ELF-1 (cell line): ENCODE results near the gene EDARADD.
"Not testable (repeated sequence)": the region's sequence is repeated elsewhere in the genome, so short reads cannot be mapped to it uniquely, and the experiment has no call there.

Experiments
- DNase-seq: peaks from one replicate; pipeline ENCODE4 v3.0.0-alpha.2; 2016; ENCODE audit warnings: low read depth, low spot score

The EDARADD gene

DNA sequence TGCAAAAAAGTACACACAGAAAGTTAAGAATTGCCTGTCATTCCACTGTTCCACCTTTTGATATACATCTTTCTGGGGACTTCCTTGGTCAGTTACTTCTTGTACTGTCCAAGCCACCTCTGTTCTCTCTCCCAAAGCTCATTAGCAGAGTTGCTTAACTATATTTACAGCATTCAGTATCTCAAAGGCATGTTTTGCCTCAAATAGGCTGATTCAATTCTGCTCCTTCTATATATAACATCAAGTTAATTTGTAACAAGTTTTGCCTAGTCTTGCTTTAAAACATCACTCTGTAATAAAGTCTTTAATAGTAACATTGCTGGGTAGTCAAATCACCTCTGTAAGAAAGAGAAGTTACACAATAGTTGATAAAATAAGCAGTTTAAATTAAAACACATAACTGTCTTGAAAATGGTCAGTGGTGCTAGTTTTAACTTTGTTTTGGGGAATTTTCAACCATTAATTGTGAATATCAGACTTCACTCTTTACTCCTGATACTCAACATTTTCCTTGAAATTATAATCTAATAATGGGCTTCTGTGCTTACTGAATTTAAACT is 35.7 kb downstream of the EDARADD start:
- no peak for DNase-seq

DNA sequence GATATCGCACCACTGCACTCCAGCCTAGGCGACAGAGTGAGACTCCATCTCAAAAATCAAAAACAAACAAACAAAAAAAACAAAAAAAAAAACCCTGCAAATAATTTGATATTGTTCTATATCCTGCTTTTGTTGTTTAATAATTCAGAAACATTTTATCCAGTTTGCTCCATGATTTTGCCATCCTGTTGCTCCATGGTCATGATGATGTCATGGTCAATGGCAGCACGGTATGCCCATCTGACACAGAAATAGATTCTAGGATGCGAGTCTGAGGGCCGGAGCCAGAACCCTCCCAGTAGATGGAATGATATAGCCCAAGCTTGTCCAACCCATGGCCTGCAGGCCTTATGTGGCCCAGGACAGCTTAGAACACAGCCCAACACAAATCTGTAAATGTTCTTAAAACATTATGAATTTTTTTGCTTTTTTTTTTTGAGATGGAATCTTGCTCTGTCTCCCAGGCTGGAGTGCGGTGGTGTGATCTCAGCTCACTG is 39.8 kb downstream of the EDARADD start:
- DNase-seq, result no peak

DNA sequence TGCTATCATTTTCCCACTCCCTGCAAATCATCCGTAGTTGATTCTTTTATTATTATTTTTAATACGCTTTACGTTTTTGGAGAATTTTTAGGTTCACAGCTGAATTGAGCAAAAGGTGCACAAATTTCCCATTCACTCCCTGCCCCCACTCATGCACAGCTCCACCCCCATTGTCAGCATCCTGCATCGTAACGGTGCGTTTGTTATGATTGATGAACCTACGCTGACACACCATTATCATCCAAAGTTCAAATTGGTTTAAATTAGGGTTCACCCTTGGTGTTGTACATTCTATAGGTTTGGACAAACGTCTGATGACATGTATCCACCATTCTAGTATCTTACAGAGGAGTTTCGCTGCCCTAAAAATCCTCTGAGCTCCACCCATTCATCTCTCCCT is 44.5 kb downstream of the EDARADD start:
- DNase-seq, result no peak

DNA sequence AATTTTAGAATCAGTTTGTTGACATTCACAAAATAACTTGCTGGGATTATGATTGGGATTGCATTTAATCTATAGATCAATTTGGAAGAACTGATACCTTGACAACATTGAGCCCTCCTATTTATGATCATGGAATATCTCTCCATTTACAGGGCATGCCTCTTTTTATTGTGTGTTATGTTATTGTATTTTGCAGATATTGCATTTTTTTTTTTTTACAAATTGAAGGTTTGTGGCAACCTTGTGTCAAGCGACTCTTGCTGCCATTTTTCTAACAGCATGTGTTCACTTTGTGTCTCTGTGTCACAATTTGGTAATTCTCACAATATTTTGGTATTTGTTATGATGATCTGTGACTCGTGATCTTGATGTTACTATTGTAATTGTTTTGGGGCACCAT is 46.3 kb downstream of the EDARADD start:
- DNase-seq, result no peak

DNA sequence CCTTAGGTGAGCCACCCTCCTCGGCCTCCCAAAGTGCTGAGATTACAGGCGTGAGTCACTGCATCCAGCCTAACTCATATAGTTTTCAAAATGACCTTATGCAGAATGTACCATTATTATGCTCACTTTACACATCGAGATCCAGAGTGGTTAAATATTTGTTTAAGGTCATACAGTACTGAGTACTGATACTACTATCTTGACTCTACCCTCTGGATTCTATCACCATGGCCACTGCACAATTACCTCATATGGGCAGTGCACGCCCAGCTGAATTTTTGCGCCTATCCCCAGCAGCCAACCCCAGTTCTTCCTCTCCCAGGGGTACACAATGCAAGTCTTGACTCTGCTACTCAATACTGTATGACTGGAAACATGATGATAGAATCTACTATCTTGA is 56.7 kb downstream of the EDARADD start:
- no peak for DNase-seq

DNA sequence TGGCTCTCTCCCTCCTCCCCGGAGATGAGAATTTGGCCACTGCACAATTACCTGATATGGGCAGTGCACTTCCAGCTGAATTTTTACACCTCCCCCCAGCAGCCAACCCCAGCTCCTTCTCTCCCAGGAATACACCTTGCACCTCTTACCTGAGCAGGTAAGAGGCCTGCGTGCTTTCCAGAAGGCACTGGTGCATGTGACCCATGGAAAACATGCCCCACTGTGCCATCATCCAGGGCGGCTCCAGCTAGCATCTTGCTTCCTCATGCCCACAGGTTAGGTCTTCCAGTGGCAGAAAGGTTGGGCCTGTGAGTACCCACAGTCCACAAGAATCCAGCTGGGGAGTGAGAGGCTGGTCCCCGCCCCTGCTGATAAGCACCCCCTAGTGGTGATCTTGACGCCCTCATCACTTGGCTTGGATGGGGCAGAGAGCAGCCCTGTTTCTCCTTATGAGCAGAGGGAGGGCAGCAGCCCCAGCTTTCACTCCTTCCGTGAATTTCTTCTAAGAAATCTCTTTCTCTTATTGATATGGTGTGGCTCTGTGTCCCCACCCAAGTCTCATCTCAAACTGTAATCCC is 57.8 kb downstream of the EDARADD start:
- DNase-seq, result peak; percentile 58

DNA sequence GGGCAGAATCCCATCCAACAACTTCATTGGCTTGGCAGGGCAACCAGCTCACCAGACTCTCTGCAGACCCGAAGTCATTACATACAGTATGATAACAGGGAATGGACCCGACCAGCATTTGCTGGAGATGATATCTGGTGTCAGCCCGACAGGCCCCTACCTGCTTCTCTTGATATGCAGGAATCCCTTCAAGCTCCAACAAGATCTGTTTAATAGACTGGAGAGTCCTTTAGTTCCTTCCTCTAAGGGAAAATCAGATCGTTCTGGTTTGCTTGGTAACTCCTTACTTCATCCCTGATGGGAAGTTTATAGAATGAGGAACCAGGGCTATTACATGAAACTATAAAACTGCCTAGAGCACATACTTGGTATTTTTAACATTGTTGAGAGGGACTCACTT is 61.2 kb downstream of the EDARADD start:
- DNase-seq, result peak; percentile 43

DNA sequence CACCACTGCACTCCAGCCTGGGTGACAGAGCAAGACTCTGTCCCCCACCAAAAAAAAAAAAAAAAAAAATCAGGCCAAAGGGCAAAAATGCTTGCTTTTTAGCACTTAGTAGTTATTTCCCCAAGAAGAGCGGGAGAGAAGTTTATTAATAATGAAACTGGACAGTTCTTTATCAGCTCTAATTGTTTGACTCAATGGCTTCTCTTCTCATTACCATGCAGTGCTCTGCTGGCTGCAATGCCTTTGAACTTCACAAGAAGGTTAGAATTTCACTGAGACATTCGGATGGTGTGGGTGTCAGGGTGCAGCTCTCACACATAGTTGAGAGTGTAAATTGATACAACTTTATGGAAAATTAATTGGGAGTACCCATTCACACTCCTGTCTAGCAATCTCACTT is 63.7 kb downstream of the EDARADD start:
- DNase-seq, result no peak

DNA sequence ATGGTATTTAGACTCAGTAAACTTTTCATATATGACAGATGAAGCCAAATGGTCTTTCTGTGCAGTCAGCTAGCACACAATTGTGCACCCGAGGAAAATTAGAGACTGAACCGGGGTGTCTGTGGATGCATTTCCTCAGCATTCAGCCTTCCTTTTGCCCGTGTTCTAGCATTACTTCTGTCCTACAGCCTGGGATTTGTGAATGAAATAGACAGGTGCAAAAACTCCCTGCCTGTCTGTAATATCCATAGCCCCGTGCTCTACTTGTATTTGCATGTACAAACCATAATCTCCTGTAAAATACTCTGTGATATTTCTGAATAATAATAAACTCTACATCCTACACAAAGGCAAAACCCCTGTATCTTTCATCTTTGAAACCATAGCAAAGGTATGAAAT is 64.9 kb downstream of the EDARADD start:
- no peak for DNase-seq

DNA sequence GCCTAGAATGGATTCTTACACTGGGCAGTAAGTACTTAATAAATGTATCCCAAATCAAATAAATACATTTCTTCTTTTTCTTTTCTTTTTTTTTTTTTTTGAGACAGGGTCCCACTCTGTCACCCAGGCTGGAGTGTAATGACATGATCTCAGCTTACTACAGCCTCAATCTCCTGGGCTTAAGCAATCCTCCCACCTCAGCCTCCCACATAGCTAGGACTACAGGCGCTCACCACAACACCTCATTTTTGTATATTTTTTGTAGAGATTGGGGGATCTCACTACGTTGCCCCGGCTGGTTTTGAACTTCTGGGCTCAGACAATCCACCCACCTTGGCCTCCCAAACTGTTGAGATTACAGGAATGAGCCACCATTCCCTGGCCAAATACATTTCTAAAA is 66.0 kb downstream of the EDARADD start:
- no peak for DNase-seq

DNA sequence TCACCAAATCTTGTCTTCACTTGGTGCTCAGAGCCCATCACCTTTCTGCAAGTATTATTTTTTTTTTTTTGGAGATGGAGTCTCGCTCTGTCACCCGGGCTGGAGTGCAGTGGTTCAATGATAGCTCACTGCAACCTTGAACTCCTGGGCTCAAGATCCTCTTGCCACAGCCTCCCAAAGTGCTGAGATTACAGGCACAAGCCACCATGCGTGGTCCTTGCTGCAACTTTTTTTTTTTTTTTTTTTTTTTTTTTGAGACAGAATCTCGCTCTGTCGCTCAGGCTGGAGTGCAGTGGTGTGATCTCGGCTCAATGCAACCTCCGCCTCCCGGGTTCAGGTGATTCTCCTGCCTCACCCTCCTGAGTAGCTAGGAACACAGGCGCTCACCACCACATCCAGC is 70.1 kb downstream of the EDARADD start:
- not testable (repeated sequence) for DNase-seq

DNA sequence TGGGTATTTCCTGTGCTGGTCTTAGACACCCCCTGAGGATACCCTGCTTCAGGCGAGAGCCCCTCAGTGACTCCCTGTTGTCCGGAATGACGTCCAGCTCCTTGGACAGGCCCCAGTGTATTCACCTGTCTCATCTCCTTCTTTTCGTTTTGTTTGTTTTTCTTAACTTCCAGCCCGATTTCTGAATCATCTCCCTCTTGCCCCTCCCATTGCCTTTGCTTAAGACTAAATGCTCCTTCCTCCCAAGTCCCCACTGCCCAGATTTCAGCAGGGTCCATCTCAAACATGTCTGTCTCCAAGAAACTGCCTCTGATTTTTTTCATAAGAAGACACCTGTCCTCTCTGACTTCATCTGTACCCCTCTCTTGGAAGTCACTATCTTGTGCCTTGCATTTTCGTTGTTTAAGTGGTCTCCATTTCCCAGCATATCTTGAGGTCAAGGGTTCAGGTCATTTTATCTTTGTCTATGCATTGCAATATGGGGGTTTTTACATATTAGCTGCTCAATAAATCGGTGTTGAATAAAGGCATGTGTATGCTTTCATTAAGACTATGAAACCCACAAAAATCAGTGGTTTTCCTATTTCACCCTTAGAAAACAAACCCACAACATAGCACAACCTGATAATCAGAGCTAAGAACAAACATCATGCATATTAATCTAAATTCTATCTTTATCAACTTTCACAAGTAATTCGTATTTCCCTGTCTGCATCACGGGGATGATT is 71.3 kb downstream of the EDARADD start:
- DNase-seq, result no peak

DNA sequence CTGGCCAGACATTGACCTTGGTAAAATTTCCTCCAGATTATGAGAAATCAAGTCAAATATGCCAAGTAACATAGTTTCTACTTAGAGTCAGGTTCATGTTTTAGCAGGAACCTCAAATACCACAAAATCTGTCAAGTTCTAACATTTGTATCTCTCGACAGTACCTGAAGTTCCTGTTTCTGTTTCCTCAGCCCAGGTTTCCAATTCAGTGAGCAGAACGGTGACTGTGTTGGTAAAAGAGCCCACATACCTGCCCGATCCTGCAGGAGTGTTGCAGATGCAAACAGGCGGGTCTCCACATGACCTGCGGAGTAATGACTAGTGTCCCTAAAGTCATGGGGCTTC is 71.8 kb downstream of the EDARADD start:
- no peak for DNase-seq

DNA sequence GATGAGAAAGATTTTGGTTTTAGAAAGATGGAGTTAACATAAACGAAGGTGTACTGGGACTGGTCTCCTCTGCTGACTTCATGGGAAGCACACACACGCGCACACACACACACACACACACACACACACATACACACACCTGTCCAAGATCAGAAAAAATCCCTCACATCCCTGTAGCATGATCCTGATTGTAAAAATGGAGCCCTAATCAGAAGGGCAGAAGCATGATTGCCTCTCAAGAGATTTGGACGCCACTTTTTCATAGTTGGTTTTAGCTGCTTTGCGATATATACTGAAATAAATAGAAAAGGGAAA is 73.2 kb downstream of the EDARADD start:
- no peak for DNase-seq

DNA sequence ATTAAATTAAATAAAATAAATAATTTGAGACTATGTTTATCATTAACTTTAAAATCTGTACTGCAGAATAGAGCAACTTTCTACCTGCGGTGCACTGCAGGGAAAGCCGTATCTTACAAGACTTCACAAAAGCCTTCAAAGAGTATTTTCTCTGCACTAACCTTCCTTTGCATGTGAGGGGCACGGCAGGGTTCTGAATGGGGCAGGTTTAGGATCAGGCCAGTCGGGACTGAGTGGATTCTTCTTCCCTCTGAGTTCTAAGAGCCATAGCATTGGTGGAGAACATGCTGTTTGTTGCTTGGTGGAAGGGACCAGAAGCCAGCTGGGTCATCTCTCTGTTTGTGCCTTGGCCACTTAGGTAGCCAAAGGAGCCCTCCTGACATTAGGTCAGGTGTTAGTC is 74.5 kb downstream of the EDARADD start:
- no peak for DNase-seq

DNA sequence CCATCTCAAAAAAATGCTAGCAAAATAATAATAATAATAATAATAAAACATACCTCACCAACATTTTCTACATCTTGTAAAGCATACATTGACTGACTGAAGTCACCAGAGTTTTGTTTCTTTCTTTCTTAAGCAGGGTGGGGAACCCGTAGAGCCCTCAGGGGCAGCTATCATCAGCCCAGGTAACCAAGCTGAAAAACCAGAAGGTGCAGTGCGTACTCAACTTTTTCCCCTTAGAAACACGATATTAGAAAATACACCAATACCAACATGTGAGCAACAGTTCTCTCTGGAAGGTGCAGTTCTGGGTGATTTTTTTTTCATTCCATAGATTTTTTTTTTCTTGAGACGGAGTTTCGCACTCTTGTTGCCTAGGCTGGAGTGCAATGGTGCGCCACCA is 75.4 kb downstream of the EDARADD start:
- DNase-seq, result no peak

DNA sequence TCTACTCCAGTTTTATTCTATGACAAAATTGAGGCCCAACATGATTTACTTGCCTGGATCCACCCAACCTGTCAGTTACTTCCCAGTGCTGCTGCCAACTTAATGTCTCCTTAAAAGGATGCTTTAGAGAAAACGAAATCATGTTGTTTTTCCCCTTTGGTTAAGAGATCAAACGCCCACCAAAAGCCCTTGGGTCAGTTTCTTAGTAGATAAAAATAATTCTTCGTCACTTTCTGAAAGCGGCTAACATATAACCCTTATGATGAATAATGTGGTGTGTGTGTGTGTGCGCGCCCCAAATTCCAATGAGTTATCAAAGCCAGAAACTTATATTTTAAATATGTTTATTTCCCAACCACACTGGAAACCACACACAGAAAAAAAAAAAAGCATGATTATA is 77.0 kb downstream of the EDARADD start:
- DNase-seq, result no peak

DNA sequence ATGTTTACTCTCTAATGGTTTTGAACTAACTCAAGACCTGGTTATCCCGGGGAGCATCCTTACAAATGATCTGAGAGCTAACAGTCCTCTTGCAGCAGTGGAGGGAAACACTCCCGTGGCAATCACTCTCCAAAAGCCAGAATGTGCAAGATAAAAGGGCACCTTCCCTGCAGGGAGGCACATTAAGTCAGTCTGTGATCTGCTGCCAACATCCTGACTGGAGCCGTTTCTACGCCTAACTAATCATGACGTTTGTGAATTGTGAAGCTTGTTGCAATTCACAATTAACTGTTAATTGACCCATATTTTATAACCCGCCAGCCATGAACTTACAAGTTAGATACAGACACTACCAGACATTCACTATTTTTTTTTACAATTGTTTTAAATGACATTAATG is 77.6 kb downstream of the EDARADD start:
- no peak for DNase-seq

DNA sequence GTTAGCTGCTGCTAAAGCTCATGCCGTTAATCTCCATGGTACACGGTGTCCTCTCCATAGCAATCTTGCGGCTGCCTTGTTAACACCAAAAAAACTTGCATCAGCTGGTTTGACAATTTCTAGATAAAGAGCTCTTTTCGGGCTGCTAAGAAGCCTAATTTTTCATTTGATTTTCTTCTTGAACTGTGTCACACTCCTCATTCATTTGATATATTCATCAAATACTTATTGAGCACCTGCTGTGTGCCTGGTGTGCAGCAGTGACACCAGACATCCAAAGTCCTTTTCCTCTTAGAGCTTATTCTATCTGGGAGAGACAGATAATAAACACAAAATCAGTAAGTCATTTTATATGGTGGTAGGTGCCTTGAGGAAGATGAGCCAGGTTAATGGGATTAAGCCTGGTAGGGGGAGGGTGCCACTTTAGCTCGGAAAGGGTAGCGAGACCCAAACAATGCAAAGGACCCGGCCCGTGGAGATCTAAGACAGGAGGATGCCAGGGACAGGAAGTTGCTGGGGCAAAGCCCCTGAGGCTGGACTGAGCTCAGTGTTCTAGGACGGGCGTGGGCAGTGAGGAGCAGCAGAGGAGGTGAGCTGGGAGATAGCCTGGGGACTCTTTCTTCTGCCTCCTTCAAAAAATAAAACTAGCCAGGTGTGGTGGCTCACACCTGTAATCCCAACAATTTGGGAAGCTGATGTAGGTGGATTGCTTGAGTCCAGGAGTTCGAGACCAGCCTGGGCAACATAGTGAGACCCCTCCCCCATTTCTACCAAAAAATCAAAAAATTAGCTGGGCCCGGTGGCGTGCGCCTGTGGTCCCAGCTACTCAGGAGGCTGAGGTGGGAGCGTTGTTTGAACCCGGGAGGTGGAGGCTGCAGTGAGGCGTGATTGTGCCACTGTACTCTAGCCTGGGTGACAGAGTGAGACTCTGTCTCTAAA is 79.0 kb downstream of the EDARADD start:
- DNase-seq, result no peak

DNA sequence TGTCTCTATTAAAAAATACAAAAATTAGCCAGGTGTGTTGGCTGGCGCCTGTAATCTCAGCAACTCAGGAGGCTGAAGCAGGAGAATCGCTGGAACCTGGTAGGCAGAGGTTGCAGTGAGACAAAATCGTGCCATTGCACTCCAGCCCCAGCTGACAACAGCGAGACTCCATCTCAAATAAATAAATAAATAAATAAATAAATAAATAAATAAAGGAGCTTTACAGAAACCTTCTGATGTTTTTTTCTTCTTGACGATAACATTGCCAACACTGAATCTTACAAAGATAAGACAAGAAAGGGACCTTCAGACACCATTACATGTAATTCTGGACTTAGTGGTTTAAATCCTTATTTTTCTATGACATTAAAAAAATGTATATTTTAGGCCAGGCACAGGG is 81.9 kb downstream of the EDARADD start:
- no peak for DNase-seq

DNA sequence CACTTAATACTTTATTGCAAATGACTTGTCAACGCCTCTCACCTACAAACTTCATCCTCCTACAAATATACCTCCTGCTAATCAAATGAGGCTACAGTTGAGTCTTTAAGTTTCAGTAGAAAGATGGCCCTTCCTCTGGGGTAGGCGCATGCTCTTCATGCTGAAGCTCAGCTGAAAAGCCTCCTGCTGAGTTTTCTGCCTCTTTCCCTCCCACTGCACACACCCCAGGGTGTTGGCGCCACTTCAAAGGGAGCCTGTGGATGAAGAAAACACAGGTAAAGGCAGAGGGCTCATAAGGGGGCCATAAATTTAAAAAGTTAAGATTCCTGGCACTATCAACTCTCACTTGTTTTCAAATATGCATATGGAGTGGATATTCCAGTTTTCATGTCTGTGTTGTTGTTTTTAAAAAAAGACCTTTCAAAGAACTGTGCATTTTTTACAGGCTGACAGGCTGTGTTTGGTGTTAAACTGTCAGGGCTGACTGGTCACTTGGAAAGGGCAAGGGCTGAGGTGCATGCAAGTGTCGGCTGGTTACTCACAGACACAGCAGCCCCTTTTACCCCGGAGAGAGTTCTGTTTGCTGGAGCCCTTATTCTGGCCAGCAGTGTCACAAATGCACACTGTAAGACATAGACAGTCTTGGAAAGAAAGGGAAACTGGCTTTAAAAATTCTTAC is 86.8 kb downstream of the EDARADD start:
- DNase-seq, result no peak
